ENCODE measurements around the gene OSBPL1A.

Gene OSBPL1A

GRCh38 chr18:24112464-24112863, 285.2 kb downstream of the OSBPL1A start:
- Histone ChIP-seq H3K4me3 (ENCODE audit: low read depth in 1 of 2, low read length in 2 of 2) (no peak overlapping the region), H3K4me1 (ENCODE audit: insufficient read depth, low read length) (no peaks in the 10 kb centered on the region), H3K9me3 (ENCODE audit: low read length) (no peaks in the 10 kb centered on the region), H3K36me3 (ENCODE audit: insufficient read depth, low read length) (no peaks in the 10 kb centered on the region), H3K27ac (ENCODE audit: low read depth, low read length) (no peak overlapping the region), H3K9ac (ENCODE audit: low read length) (no peak overlapping the region), H3K27me3 (ENCODE audit: control insufficient read depth in 1 of 2, insufficient read depth in 2 of 2, low read length in 2 of 2) (no peaks in the 10 kb centered on the region)

Measured in muscle layer of colon (tissue), 2 donors.